Measurements from ENCODE around the gene TSPAN17. TPM values are rescaled to one million over a fixed set of nuclear protein-coding genes. Genes with fewer than 3 reads are reported as not detected.

TSPAN17 gene
- total and polyA plus RNA-seq, 5 donors = 15.8 to 23.7 (median 18.6) TPM

DNA sequence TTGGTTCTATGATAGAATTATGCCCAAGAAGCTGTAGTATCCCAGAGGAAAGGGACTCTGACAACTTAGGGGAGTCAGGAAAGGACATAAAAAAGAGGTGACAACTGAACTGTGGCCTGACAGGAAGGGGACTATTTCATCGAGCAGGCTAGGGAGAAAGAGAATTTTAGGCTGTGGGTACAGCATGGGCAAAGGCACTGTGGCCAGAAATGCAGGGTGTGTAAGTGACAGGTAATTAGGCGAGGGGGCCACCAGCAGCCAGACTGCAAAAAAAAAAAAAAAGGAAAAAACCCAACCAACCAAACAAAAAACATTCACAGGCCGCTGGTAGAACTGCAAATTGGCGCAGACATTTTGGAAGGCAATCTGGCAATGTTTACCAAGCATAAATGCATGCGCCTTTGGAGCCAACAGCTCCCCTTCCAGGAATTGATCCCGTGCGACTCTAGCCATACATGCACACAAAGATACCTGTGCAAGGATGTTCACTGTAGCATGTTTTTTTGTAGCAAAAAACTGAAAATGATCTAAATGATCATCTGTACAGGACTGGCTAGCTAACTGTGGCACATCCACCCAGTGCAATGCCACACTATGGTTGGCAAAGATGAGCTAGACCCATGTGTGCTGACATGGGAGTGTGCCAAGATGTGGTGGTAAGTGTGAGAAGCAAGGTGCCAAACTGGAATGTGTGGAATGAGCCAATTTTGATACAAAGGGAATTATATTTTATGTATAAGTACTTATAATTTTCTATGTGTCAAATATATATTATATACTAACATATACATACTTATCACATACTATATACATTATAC is 15.7 kb upstream of the TSPAN17 start:
- ATAC-seq = no peak
- no peaks in the 10 kb centered on the region for H3K27me3 ChIP-seq (ENCODE audit: control insufficient read depth, insufficient read depth)
- H3K4me3 ChIP-seq (ENCODE audit: low read length) = no peak overlapping the region
- no peaks in the 10 kb centered on the region for H3K9me3 ChIP-seq (ENCODE audit: control insufficient read depth, low read length)
- H3K27ac ChIP-seq (ENCODE audit: low read length) = no peak overlapping the region
- 85% methylated on average over 7 of the region's 7 CpGs for WGBS
- peak in 1 of 3 donors; percentile 6 for DNase-seq
- intact Hi-C loops (cut with DNase I) = loop anchor here in 1 of 4 donors (10.0 kb wide), 1 partner anchor 57 kb away; no protein-coding TSS in a partner anchor
- no peaks in the 10 kb centered on the region for H3K4me1 ChIP-seq (ENCODE audit: control insufficient read depth, insufficient read depth, low read length)

DNA sequence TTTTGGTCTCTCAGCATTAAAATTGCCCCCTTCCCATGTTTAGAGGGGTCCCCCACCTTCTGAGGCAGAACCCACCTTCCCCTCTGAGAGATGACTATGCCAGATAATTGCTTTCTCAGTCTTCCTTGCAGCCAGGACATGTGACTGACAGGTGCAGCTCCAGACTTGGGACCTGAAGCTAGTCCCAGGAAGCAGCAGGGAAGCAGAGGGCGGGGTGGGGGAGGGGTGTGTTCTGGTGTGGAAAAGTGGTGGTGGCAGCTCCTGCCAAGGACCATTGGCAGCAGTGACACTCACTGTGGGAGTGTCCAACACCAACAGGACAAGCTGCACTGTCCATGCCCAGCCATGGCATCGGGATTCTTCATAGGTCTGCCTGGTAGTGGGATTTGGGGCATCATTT is 14.5 kb upstream of the TSPAN17 start:
- H3K27ac ChIP-seq (ENCODE audit: low read length) = no peak overlapping the region
- 80% methylated on average over 2 of the region's 2 CpGs for WGBS
- no peaks in the 10 kb centered on the region for H3K4me1 ChIP-seq (ENCODE audit: control insufficient read depth, insufficient read depth, low read length)
- intact Hi-C loops (cut with DNase I) = loop anchor here in 1 of 4 donors (10.0 kb wide), 1 partner anchor 58 kb away; no protein-coding TSS in a partner anchor
- ATAC-seq (peak; percentile 31 to 64), DNase-seq (peak in 1 of 3 donors; percentile 60)
- no peaks in the 10 kb centered on the region for H3K27me3 ChIP-seq (ENCODE audit: control insufficient read depth, insufficient read depth)
- no peak overlapping the region for H3K4me3 ChIP-seq (ENCODE audit: low read length)
- no peaks in the 10 kb centered on the region for H3K9me3 ChIP-seq (ENCODE audit: control insufficient read depth, low read length)

DNA sequence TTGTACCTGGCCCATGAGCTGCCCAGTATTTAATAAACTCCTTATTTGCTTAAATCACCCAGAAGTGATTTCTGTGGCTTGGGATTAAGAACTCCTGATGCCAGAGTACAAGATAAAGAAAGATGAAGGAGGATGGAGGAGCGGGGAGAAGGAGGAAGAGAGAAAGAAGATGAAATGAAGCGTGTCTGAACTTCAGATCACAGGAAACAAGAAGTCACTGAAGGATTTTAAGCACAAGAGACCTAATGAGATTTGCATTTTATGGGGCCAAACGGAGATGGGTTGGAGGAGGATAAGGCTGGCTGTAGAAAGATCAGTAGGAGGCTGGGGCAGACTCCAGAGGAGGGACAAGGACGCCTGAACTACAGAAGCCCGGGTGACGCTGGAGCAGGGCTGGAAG is 13.7 kb upstream of the TSPAN17 start:
- no peaks in the 10 kb centered on the region for H3K4me1 ChIP-seq (ENCODE audit: control insufficient read depth, insufficient read depth, low read length)
- no peak overlapping the region for H3K4me3 ChIP-seq (ENCODE audit: low read length)
- ATAC-seq = no peak
- intact Hi-C loops (cut with DNase I) = loop anchor here in 1 of 4 donors (10.0 kb wide), 1 partner anchor 59 kb away; no protein-coding TSS in a partner anchor
- no peak for DNase-seq
- H3K27ac ChIP-seq (ENCODE audit: low read length) = no peak overlapping the region
- H3K27me3 ChIP-seq (ENCODE audit: control insufficient read depth, insufficient read depth) = no peaks in the 10 kb centered on the region
- WGBS = 19% methylated on average over 6 of the region's 6 CpGs
- no peaks in the 10 kb centered on the region for H3K9me3 ChIP-seq (ENCODE audit: control insufficient read depth, low read length)

DNA sequence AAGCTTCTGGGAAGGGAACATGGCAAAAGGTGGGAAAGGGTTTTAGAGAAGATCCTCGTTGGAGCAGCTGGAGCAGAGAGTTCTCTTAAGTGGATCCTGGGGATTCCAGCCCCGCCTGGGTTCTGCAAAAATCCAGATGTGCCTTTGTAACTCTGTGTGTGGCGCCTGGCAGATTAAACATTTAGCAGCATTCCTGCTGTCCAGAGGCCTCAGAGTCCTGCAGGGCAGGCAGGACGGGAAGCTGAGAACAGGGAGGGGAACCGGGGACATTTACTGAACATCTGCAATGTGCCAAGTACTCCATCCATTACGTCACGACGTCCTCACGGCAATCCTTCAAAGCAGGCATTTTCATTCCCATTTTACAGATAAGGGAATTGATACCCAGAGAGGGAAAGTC is 10.9 kb upstream of the TSPAN17 start:
- DNase-seq (peak in 1 of 3 donors; percentile 13), ATAC-seq (no peak)
- Histone ChIP-seq H3K27ac (ENCODE audit: low read length) (no peak overlapping the region), H3K4me1 (ENCODE audit: control insufficient read depth, insufficient read depth, low read length) (no peaks in the 10 kb centered on the region), H3K4me3 (ENCODE audit: low read length) (no peak overlapping the region), H3K9me3 (ENCODE audit: control insufficient read depth, low read length) (no peaks in the 10 kb centered on the region), H3K27me3 (ENCODE audit: control insufficient read depth, insufficient read depth) (no peaks in the 10 kb centered on the region)
- WGBS = 28% methylated on average over 9 of the region's 9 CpGs
- intact Hi-C loops (cut with DNase I) = loop anchor here in 1 of 4 donors (10.0 kb wide), 1 partner anchor 62 kb away; no protein-coding TSS in a partner anchor

DNA sequence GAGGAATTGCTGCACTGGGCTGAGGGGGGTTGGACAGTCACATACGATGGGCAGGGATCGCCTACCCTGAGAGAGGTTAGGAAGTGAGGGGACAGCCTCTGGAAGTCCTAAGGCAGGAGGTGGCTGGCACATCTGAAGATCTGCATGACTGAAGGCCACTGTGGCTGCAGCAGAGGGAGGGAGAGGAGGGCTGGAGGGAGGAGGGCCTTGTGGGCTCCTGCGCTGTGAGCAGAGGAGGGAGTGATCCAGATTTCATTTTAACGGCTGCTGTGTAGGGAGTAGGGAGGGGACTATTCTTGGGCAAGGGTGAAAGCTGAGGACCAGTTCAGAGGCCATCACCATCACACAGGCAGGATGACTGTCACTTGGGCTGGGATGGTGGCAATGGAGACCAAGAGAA is 9.7 kb upstream of the TSPAN17 start:
- no peak overlapping the region for H3K27ac ChIP-seq (ENCODE audit: low read length)
- no peaks in the 10 kb centered on the region for H3K27me3 ChIP-seq (ENCODE audit: control insufficient read depth, insufficient read depth)
- peak in 1 of 3 donors; percentile 2 for DNase-seq
- H3K9me3 ChIP-seq (ENCODE audit: control insufficient read depth, low read length) = no peaks in the 10 kb centered on the region
- intact Hi-C loops (cut with DNase I) = loop anchor here in 1 of 4 donors (10.0 kb wide), 1 partner anchor 63 kb away; no protein-coding TSS in a partner anchor
- no peak overlapping the region for H3K4me3 ChIP-seq (ENCODE audit: low read length)
- no peak for ATAC-seq
- no peaks in the 10 kb centered on the region for H3K4me1 ChIP-seq (ENCODE audit: control insufficient read depth, insufficient read depth, low read length)
- whole genome bisulfite sequencing = 53% methylated on average over 4 of the region's 4 CpGs

DNA sequence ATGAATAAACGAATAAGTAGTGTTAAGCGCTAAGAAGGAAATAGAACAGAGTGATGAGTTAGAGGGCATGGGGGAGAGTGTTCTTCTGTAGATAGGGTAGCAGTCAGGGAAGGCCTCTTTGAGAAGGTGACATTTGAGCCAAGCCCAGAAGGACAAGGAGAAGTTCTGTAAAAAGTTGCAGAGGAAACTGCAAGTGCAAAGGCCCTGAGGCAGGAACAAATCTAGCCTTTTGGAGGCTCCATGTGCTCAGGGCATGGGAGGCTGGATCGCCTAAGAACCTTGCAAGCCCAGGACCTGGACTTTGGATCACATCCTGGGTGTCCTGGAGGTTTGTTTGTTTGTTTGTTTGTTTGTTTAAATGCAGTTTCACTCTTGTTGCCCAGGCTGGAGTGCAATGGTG is 8.8 kb upstream of the TSPAN17 start:
- H3K4me3 ChIP-seq (ENCODE audit: low read length) = no peak overlapping the region
- ATAC-seq (no peak), DNase-seq (no peak)
- no peaks in the 10 kb centered on the region for H3K9me3 ChIP-seq (ENCODE audit: control insufficient read depth, low read length)
- intact Hi-C loops (cut with DNase I) = loop anchor here in 1 of 4 donors (10.0 kb wide), 1 partner anchor 64 kb away; no protein-coding TSS in a partner anchor
- 95% methylated on average over 3 of the region's 3 CpGs for WGBS
- no peak overlapping the region for H3K27ac ChIP-seq (ENCODE audit: low read length)
- H3K4me1 ChIP-seq (ENCODE audit: control insufficient read depth, insufficient read depth, low read length) = no peaks in the 10 kb centered on the region
- H3K27me3 ChIP-seq (ENCODE audit: control insufficient read depth, insufficient read depth) = no peaks in the 10 kb centered on the region

DNA sequence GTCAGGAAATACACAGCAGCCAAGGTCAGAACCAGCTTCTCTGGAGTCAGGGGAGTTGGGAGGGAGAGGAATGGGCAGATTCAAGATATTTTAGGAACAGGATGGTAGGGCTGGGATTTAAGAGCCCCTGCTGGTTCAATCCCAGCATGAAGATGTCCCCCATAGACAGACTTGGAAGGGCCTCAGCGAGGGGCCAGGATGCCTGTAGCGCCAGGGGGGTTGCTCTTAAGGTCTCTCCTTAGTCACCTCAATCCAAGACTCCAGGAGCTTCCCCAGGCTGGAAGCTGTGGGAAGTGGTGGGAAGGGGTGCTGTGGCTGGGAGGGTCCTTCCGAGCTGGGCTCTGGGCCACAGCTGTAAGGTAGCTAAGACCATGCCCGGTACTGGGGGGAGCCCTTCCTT is 8.1 kb upstream of the TSPAN17 start:
- no peak overlapping the region for H3K27ac ChIP-seq (ENCODE audit: low read length)
- no peaks in the 10 kb centered on the region for H3K27me3 ChIP-seq (ENCODE audit: control insufficient read depth, insufficient read depth)
- H3K9me3 ChIP-seq (ENCODE audit: control insufficient read depth, low read length) = no peaks in the 10 kb centered on the region
- ATAC-seq (no peak), DNase-seq (peak in 1 of 3 donors; percentile 8)
- 41% methylated on average over 4 of the region's 4 CpGs for WGBS
- intact Hi-C loops (cut with DNase I) = loop anchor here in 1 of 4 donors (10.0 kb wide), 1 partner anchor 64 kb away; no protein-coding TSS in a partner anchor
- H3K4me1 ChIP-seq (ENCODE audit: control insufficient read depth, insufficient read depth, low read length) = no peaks in the 10 kb centered on the region
- no peak overlapping the region for H3K4me3 ChIP-seq (ENCODE audit: low read length)

DNA sequence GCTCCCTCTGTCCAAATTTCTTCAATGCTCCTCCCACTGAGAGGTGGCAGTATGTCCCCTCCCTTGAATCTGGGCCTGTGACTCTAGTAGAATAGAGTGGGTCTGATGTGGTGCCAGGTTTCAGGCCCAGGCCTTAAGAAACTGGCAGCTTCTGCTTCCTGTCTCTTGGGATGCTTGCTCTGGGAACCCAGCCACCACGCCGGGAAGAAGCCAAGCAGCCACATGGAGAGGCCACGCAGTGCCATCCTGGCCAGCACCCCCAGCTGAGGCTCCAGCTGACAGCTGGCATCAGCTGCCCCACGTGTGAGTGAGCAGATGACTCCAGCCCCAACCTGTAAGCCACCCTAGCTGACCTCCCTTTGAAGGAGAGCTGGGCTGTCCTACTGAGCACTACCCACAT is 7.3 kb upstream of the TSPAN17 start:
- no peaks in the 10 kb centered on the region for H3K9me3 ChIP-seq (ENCODE audit: control insufficient read depth, low read length)
- WGBS = 22% methylated on average over 4 of the region's 4 CpGs
- H3K27me3 ChIP-seq (ENCODE audit: control insufficient read depth, insufficient read depth) = no peaks in the 10 kb centered on the region
- intact Hi-C loops (cut with DNase I) = loop anchor here in 2 of 4 donors (10.0 kb wide), 2 partner anchors 55 to 65 kb away; no protein-coding TSS in a partner anchor
- no peak overlapping the region for H3K4me3 ChIP-seq (ENCODE audit: low read length)
- no peaks in the 10 kb centered on the region for H3K4me1 ChIP-seq (ENCODE audit: control insufficient read depth, insufficient read depth, low read length)
- peak; percentile 66 to 84 for ATAC-seq
- H3K27ac ChIP-seq (ENCODE audit: low read length) = no peak overlapping the region
- peak; percentile 68 to 90 (median 87) for DNase-seq

DNA sequence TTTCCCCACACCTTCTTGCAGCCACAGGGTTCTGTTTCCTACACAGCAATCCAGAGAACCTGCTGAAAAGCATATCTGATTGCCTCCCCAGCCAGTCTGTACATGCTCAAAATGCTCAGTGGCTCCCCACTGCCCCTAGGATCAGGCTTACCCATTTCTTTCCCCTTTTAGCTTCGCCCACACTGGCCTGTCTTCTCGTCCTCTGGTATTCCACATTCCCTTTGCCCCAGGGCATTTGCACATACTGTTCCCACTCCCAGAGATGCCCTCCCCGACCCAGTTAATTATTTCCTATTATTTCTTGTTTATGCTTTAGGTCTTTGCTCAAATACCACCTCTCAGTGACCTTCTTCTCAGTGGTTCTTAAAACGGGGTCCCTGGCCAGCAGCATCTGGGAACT is 6.7 kb upstream of the TSPAN17 start:
- WGBS = 78% methylated on average over 4 of the region's 4 CpGs
- DNase-seq = no peak
- Histone ChIP-seq H3K4me1 (ENCODE audit: control insufficient read depth, insufficient read depth, low read length) (no peaks in the 10 kb centered on the region), H3K27me3 (ENCODE audit: control insufficient read depth, insufficient read depth) (no peaks in the 10 kb centered on the region), H3K9me3 (ENCODE audit: control insufficient read depth, low read length) (no peaks in the 10 kb centered on the region), H3K27ac (ENCODE audit: low read length) (no peak overlapping the region), H3K4me3 (ENCODE audit: low read length) (no peak overlapping the region)
- intact Hi-C loops (cut with DNase I) = loop anchor here in 1 of 4 donors (10.0 kb wide), 1 partner anchor 56 kb away; no protein-coding TSS in a partner anchor
- ATAC-seq = no peak

DNA sequence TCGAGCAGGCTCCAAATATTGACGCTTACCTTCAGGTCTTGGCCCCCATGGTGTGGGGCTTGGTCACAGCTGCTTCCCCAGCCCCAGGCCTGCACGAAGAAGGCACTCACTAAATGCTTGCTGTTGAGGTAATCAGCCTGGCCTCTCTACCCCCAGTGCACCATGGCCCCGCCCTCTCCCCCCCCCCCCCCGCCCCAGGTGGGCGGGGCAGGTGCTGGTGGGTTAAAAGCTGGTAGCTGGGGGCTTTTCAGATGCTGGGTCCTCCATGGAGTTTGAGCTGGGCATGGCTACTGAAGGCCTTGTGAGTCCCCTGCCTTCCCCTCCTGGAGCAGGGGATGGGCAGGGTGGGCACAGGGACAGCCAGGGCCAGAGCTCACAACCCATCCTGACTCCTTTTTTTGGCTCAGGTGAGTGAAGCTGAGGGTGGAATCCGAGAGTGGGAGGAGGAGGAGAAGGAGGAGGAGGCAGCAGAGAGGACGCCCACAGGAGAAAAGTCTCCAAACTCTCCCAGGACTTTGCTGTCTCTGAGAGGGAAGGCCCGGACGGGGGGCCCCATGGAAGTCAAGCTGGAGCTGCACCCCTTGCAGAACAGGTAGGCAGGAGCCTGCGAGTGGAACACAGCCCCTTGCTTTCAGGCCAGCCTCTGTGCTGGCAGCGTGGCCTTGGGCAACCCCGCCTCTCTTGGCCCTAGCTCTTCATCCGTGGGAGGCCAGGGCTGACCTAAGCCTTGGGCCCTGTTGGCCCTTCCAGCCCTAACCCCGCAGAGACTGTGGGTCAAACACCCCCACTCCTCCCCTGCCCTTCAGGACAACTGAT is 4.4 kb upstream of the TSPAN17 start:
- Histone ChIP-seq H3K9me3 (ENCODE audit: control insufficient read depth, low read length) (no peaks in the 10 kb centered on the region), H3K4me3 (ENCODE audit: low read length) (no peak overlapping the region), H3K27ac (ENCODE audit: low read length) (no peak overlapping the region), H3K27me3 (ENCODE audit: control insufficient read depth, insufficient read depth) (no peaks in the 10 kb centered on the region), H3K4me1 (ENCODE audit: control insufficient read depth, insufficient read depth, low read length) (no peaks in the 10 kb centered on the region)
- ATAC-seq = no peak
- intact Hi-C loops (cut with DNase I) = loop anchor here in 1 of 4 donors (10.0 kb wide), 1 partner anchor 58 kb away; no protein-coding TSS in a partner anchor
- peak in 2 of 3 donors; percentile 9 to 30 for DNase-seq
- WGBS = 46% methylated on average over 15 of the region's 15 CpGs

Measured in right cardiac atrium (tissue), 5 donors.